ENCODE results near the gene MUSK. TPM values are rescaled to one million over a fixed set of nuclear protein-coding genes. Genes with fewer than 3 reads are reported as not detected.

The MUSK gene
- total RNA-seq, 1 experiment from 2014 or later = not detected

- Mint-ChIP-seq H3K27ac (no peak overlapping the region), H3K9me3 (peaks cover 3% of the 10 kb centered on the region; the same call in 1 of the 2 replicates), H3K36me3 (0 out of 2 replicates have a peak, but pooled peaks cover 2% of the 10 kb centered on the region), H3K4me1 (no peaks in the 10 kb centered on the region), H3K4me3 (no peak overlapping the region), H3K27me3 (ENCODE audit: low read depth) (no peaks in the 10 kb centered on the region)
- TF ChIP-seq PRDM15 (CRISPR knock-in tag; IDR thresholded peaks at IDR 0.05) (no peak), ZNF281 (CRISPR knock-in tag; IDR thresholded peaks at IDR 0.05) (no peak), PREB (CRISPR knock-in tag; IDR thresholded peaks at IDR 0.05; ENCODE audit: borderline replicate concordance) (no peak), NFATC4 (CRISPR knock-in tag; IDR thresholded peaks at IDR 0.05) (no peak), ERG (CRISPR knock-in tag; IDR thresholded peaks at IDR 0.05) (no peak)
- DNase-seq (ENCODE audit: low spot score) (no peak), ATAC-seq (no peak)
- CTCF ChIA-PET = no interaction called here
- POLR2A ChIA-PET = no interaction called here
Measured at GRCh38 chr9:110799396-110799795, 130.8 kb downstream of the MUSK start.

GRCh38 chr9:110801426-110801825 lies 132.8 kb downstream of the MUSK start:
- Mint-ChIP-seq H3K4me1 (no peaks in the 10 kb centered on the region), H3K36me3 (0 out of 2 replicates have a peak, but pooled peaks cover 2% of the 10 kb centered on the region), H3K9me3 (peaks cover 3% of the 10 kb centered on the region; the same call in 1 of the 2 replicates), H3K27ac (no peak overlapping the region), H3K27me3 (ENCODE audit: low read depth) (no peaks in the 10 kb centered on the region), H3K4me3 (no peak overlapping the region)
- POLR2A ChIA-PET = no interaction called here
- CTCF ChIA-PET = no interaction called here
- no peak for ATAC-seq
- DNase-seq (ENCODE audit: low spot score) = no peak
- TF ChIP-seq OVOL2 (CRISPR knock-in tag; IDR thresholded peaks at IDR 0.05; ENCODE audit: borderline replicate concordance) (no peak), E2F1 (CRISPR knock-in tag; IDR thresholded peaks at IDR 0.05) (no peak), ZNF671 (CRISPR knock-in tag; IDR thresholded peaks at IDR 0.05) (no peak), ZNF263 (CRISPR knock-in tag; IDR thresholded peaks at IDR 0.05; ENCODE audit: low read depth) (no peak), GRHL2 (CRISPR knock-in tag; IDR thresholded peaks at IDR 0.05; ENCODE audit: insufficient replicate concordance, severe bottlenecking) (no peak), SMAD3 (CRISPR knock-in tag; IDR thresholded peaks at IDR 0.05; ENCODE audit: borderline replicate concordance) (no peak), JAZF1 (CRISPR knock-in tag; IDR thresholded peaks at IDR 0.05) (no peak), ZNF138 (CRISPR knock-in tag; conservative IDR thresholded peaks at IDR 0.05) (no peak), FOXJ3 (CRISPR knock-in tag; IDR thresholded peaks at IDR 0.05; ENCODE audit: borderline replicate concordance) (no peak), ELF4 (CRISPR knock-in tag; IDR thresholded peaks at IDR 0.05; ENCODE audit: low read depth) (no peak), CTCF (IDR thresholded peaks at IDR 0.05) (no peak), ZNF317 (CRISPR knock-in tag; IDR thresholded peaks at IDR 0.05; ENCODE audit: borderline replicate concordance, low read depth) (no peak), ZNF219 (CRISPR knock-in tag; IDR thresholded peaks at IDR 0.05; ENCODE audit: borderline replicate concordance) (no peak), ZBTB21 (CRISPR knock-in tag; IDR thresholded peaks at IDR 0.05; ENCODE audit: borderline replicate concordance) (no peak), ZNF232 (CRISPR knock-in tag; IDR thresholded peaks at IDR 0.05) (no peak), HMGA2 (CRISPR knock-in tag; IDR thresholded peaks at IDR 0.05) (no peak), USF2 (CRISPR knock-in tag; IDR thresholded peaks at IDR 0.05) (no peak), ATF1 (CRISPR knock-in tag; IDR thresholded peaks at IDR 0.05) (no peak), FOXK1 (CRISPR knock-in tag; IDR thresholded peaks at IDR 0.05) (no peak)
